CD14-positive monocyte (primary cell): ENCODE data around the gene LARP1. TPM values are rescaled to one million over a fixed set of nuclear protein-coding genes. Genes with fewer than 3 reads are reported as not detected.

Experiments
- DNase-seq, 3 donors: peaks; one replicate each; pipeline ENCODE4 v3.0.0-alpha.2; 2011 to 2022
- H2AFZ ChIP-seq: 2 replicates; pipeline ENCODE4 v1.6.0; 2012; ENCODE audit warnings: mild to moderate bottlenecking, low read depth, low read length, inconsistent platforms; ENCODE audit not compliant: insufficient read depth, poor library complexity, severe bottlenecking
- H3K27ac ChIP-seq, 2 donors: 1 replicate in 1 of 2; 2 replicates in 1 of 2; pipeline ENCODE4 v1.5.1; 2012 to 2013; ENCODE audit warnings: low read length in 2 of 2, control low read depth in 1 of 2, inconsistent platforms in 1 of 2, low read depth in 1 of 2, mild to moderate bottlenecking in 1 of 2
- H3K27me3 ChIP-seq, 2 donors: one replicate each; pipeline versions ENCODE4 v1.6.0 to v1.6.1; 2011 to 2013; ENCODE audit warnings: low read length in 2 of 2; ENCODE audit not compliant: control insufficient read depth in 2 of 2, insufficient read depth in 2 of 2
- H3K36me3 ChIP-seq, 2 donors: replicated peaks in 1 of 2; 1 replicate in 1 of 2; 2 replicates in 1 of 2; pipeline versions ENCODE4 v1.5.1 to v1.6.1; 2012 to 2013; ENCODE audit warnings: low read length in 2 of 2, control low read depth in 1 of 2, inconsistent platforms in 1 of 2, mild to moderate bottlenecking in 1 of 2; ENCODE audit not compliant: insufficient read depth in 2 of 2, control insufficient read depth in 1 of 2
- H3K4me1 ChIP-seq, 2 donors: 1 replicate in 1 of 2; 2 replicates in 1 of 2; pipeline versions ENCODE4 v1.5.1 to v1.6.1; 2012 to 2013; ENCODE audit warnings: low read length in 2 of 2, control low read depth in 1 of 2, inconsistent platforms in 1 of 2, mild to moderate bottlenecking in 1 of 2, moderate library complexity in 1 of 2; ENCODE audit not compliant: insufficient read depth in 2 of 2, control insufficient read depth in 1 of 2
- H3K4me2 ChIP-seq: replicated peaks from 2 replicates; pipeline ENCODE3; 2012; ENCODE audit warnings: low read length, moderate library complexity, mild to moderate bottlenecking; ENCODE audit not compliant: poor library complexity, severe bottlenecking; ENCODE audit errors: extremely low read depth
- H3K4me3 ChIP-seq, 3 experiments: fragments of 200-600 bp in 1 of 3; sonication (generic) in 1 of 3; replicated peaks in 1 of 3; 1 replicate in 2 of 3; 2 replicates in 1 of 3; pipeline ENCODE4 v1.5.1; 2011 to 2013; ENCODE audit warnings: low read length in 3 of 3, mild to moderate bottlenecking in 3 of 3, control low read depth in 2 of 3, low read depth in 2 of 3, inconsistent platforms in 1 of 3, moderate library complexity in 1 of 3
- H3K79me2 ChIP-seq: 2 replicates; pipeline ENCODE4 v1.6.0; 2012; ENCODE audit warnings: mild to moderate bottlenecking, control low read depth, inconsistent platforms, low read length, moderate library complexity; ENCODE audit not compliant: insufficient read depth
- H3K9ac ChIP-seq: 2 replicates; pipeline ENCODE4 v1.6.0; 2017; ENCODE audit warnings: low read length, mild to moderate bottlenecking; ENCODE audit not compliant: insufficient read depth, poor library complexity, severe bottlenecking
- H3K9me3 ChIP-seq, 2 donors: replicated peaks in 1 of 2; 1 replicate in 1 of 2; 2 replicates in 1 of 2; pipeline versions ENCODE4 v1.5.1 to v1.6.1; 2012 to 2013; ENCODE audit warnings: low read length in 2 of 2, control low read depth in 1 of 2; ENCODE audit not compliant: control insufficient read depth in 1 of 2, insufficient read depth in 1 of 2
- H4K20me1 ChIP-seq: 2 replicates; pipeline ENCODE4 v1.6.0; 2012; ENCODE audit warnings: mild to moderate bottlenecking, low read length, control low read depth, moderate library complexity; ENCODE audit not compliant: insufficient read depth
- H3K27ac Mint-ChIP-seq, 7 donors: one replicate each; pipeline ENCODE4 v1.8.0; 2020; ENCODE audit warnings: mild to moderate bottlenecking in 7 of 7, mixed read lengths in 7 of 7, moderate library complexity in 6 of 7, inconsistent platforms in 2 of 7
- H3K27me3 Mint-ChIP-seq, 3 donors: one replicate each; pipeline ENCODE4 v1.8.0; 2021 to 2022; ENCODE audit warnings: low read depth in 3 of 3, mild to moderate bottlenecking in 3 of 3, mixed read lengths in 3 of 3, moderate library complexity in 3 of 3, inconsistent platforms in 1 of 3
- H3K36me3 Mint-ChIP-seq, 2 donors: one replicate each; pipeline ENCODE4 v1.8.0; 2020; ENCODE audit warnings: mixed read lengths in 2 of 2, inconsistent platforms in 1 of 2, mild to moderate bottlenecking in 1 of 2
- H3K4me1 Mint-ChIP-seq: one replicate; pipeline ENCODE4 v1.8.0; 2020; ENCODE audit warnings: mild to moderate bottlenecking, mixed read lengths
- H3K4me3 Mint-ChIP-seq, 2 donors: one replicate each; pipeline ENCODE4 v1.8.0; 2020; ENCODE audit warnings: mild to moderate bottlenecking in 2 of 2, mixed read lengths in 2 of 2, moderate library complexity in 1 of 2
- H3K9me3 Mint-ChIP-seq, 7 donors: one replicate each; pipeline ENCODE4 v1.8.0; 2020 to 2022; ENCODE audit warnings: mixed read lengths in 7 of 7, mild to moderate bottlenecking in 6 of 7, moderate library complexity in 6 of 7, inconsistent platforms in 2 of 7
- WGBS: methylation state at CpG from one replicate; pipeline ENCODE4 v1.1.5; 2013; ENCODE audit warnings: missing lambda C conversion rate; ENCODE audit not compliant: insufficient coverage; 5-methylcytosine and 5-hydroxymethylcytosine counted together
- intact Hi-C, 2 donors: fragments of 100-400 bp; cut with micrococcal nuclease; formaldehyde crosslinking; loops; one replicate each; pipeline versions ENCODE4 v1.15.0 to v1.15.1; 2023
- polyA plus RNA-seq, 3 donors: library from polyadenylated mRNA; depleted of rRNA in 1 of 3; unstranded in 2 of 3; stranded (reverse) in 1 of 3; fragments of 300-500 nt in 2 of 3; fragments of >200 nt in 1 of 3; fragmentation: Illumina TruSeq in 2 of 3; gene quantifications; 1 replicate in 2 of 3; 2 replicates in 1 of 3; pipeline ENCODE4 v1.2.3, GENCODE V29; 2012 to 2021
- TF ChIP-seq, protein P1 (sequence below): fragments of 200-600 bp; IDR thresholded peaks from one replicate; pipeline ENCODE4 v1.8.0; 2022; ENCODE audit warnings: antibody characterized with exemption, mild to moderate bottlenecking

LARP1 gene
- polyA plus RNA-seq, 3 donors: 4.7 to 55.0 (median 5.8) TPM

DNA sequence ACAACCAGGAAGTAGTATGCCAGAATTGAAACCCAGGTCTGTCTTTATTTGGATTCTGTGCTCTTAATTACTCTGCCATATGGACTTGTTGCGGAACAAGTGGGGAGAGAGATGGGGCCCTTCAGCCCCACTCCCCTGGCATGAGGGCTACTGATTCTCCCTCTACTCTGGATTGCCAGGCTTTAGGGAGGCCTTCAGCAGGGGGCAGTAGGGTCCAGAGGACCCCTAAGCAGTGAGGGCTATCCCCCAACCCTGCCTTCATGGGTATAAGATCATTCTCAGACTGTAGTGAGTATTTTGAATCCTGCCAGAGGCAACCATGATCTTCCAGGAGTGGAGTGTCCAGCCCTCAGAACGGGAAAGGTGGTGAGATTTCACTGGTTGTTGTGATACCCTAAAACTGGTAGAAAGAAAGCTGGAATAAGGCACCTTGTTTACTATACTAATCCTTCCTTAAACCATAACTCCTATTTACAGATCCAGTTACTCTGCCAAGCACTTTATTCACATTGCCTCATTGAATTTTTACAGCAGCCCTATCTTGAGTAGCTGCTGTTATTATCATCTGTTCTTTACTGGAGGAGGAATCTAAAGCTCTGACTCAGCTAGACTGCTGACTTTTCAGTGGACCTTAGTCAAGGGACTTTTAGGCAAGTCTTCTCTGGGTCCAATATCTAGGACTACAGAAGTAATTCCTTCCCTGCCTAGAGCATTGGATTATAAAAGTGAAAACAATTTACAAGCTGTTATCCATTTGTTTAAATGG, 31.3 kb upstream of the LARP1 start:
- H3K4me1 Mint-ChIP-seq: peaks cover 13% of the 10 kb centered on the region
- H3K79me2 ChIP-seq: no peaks in the 10 kb centered on the region
- no peak overlapping the region for H3K4me2 ChIP-seq
- H3K9me3 ChIP-seq: no peaks in the 10 kb centered on the region
- no peak overlapping the region for H3K27ac ChIP-seq
- H3K4me3 ChIP-seq: no peak overlapping the region
- H3K36me3 Mint-ChIP-seq: peaks cover 0 to 2% of the 10 kb centered on the region in 2 donors
- H3K27me3 Mint-ChIP-seq: peaks cover 2 to 5% (median 2%) of the 10 kb centered on the region in 3 donors
- WGBS: 86% methylated on average over 1 of the region's 2 CpGs
- H3K9ac ChIP-seq: no peak overlapping the region
- no peaks in the 10 kb centered on the region for H3K36me3 ChIP-seq
- intact Hi-C loops: no loop called here
- no peak overlapping the region for H3K4me3 Mint-ChIP-seq
- no peaks in the 10 kb centered on the region for H4K20me1 ChIP-seq
- no peaks in the 10 kb centered on the region for H3K27me3 ChIP-seq
- DNase-seq: no peak
- H3K4me1 ChIP-seq: no peaks in the 10 kb centered on the region
- TF ChIP-seq, protein P1, sequence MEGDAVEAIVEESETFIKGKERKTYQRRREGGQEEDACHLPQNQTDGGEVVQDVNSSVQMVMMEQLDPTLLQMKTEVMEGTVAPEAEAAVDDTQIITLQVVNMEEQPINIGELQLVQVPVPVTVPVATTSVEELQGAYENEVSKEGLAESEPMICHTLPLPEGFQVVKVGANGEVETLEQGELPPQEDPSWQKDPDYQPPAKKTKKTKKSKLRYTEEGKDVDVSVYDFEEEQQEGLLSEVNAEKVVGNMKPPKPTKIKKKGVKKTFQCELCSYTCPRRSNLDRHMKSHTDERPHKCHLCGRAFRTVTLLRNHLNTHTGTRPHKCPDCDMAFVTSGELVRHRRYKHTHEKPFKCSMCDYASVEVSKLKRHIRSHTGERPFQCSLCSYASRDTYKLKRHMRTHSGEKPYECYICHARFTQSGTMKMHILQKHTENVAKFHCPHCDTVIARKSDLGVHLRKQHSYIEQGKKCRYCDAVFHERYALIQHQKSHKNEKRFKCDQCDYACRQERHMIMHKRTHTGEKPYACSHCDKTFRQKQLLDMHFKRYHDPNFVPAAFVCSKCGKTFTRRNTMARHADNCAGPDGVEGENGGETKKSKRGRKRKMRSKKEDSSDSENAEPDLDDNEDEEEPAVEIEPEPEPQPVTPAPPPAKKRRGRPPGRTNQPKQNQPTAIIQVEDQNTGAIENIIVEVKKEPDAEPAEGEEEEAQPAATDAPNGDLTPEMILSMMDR: no peak
- no peak overlapping the region for H2AFZ ChIP-seq
- peak overlapping the region in 1 of 7 donors; percentile 38 for H3K27ac Mint-ChIP-seq
- H3K9me3 Mint-ChIP-seq: peaks cover 0 to 3% (median 0%) of the 10 kb centered on the region in 7 donors

DNA sequence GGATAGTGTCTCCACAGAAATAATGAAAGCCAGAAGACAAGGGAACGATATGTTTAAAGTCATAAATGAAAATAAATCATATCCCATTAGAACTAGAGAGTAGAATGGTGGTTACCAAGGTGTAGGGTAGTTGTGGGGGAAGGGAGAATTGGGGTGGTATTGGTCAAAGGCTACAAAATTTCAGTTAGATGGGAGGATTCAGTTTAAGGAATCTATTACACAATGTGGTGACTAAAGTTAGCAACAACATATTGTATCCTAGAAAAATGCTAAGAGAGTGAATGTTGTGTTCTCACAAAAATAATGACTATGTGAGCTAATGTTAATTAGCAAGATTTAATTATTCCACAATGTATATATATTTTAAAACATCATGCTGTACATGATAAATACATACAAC, 27.8 kb upstream of the LARP1 start:
- Histone ChIP-seq H3K27ac (no peak overlapping the region), H3K4me3 (no peak overlapping the region), H3K9ac (no peak overlapping the region), H2AFZ (no peak overlapping the region), H3K79me2 (no peaks in the 10 kb centered on the region), H3K4me1 (no peaks in the 10 kb centered on the region), H3K36me3 (no peaks in the 10 kb centered on the region), H3K27me3 (no peaks in the 10 kb centered on the region), H4K20me1 (no peaks in the 10 kb centered on the region), H3K9me3 (no peaks in the 10 kb centered on the region), H3K4me2 (no peak overlapping the region)
- Mint-ChIP-seq H3K27me3 (peaks cover 2 to 6% (median 5%) of the 10 kb centered on the region in 3 donors), H3K4me1 (peaks cover 18% of the 10 kb centered on the region), H3K27ac (no peak overlapping the region), H3K4me3 (no peak overlapping the region), H3K36me3 (peaks cover 0 to 2% of the 10 kb centered on the region in 2 donors), H3K9me3 (peaks cover 0 to 3% (median 0%) of the 10 kb centered on the region in 7 donors)
- TF ChIP-seq, protein P1: no peak
- intact Hi-C loops: no loop called here
- DNase-seq: no peak
- WGBS: no CpG with 5 or more reads among the region's 1 CpG
